ENCODE measurements around the gene FFAR3.

FFAR3 gene

DNA sequence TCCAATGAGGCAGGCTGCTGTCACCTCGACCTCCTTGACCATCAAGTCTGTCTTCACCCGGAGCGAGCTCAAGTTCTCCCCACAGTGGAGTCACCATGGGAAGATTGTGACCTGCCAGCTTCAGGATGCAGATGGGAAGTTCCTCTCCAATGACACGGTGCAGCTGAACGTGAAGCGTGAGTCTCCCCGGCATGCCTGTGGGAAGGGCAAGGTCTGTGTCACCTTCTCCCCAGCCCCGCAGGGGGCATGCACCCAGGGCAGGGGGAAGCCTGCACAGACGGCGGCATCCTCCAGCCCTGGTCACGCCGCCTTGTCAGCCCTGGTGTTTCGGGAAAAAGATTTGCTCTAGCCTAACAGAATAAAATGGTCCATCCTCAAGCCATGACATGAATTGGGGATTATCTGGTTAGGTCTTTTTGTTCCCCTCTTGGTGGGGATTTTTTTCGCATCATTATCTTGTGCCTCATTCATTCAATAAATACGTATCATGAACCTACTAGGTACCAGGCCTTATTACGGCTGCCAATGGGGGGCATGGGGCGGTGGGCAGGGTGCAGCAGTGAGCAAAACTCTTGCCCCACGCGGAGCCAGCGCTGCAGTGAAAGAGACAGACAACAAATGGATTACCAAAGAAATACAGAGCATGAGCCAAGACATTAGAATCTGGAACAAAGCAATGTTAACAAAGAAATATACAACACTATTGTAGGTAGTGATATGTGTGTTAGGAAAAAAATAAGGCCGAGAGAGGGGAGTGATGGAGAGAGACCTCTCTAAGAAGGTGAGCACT lies 21.9 kb upstream of the FFAR3 start (continued):
- TF ChIP-seq, protein P1, sequence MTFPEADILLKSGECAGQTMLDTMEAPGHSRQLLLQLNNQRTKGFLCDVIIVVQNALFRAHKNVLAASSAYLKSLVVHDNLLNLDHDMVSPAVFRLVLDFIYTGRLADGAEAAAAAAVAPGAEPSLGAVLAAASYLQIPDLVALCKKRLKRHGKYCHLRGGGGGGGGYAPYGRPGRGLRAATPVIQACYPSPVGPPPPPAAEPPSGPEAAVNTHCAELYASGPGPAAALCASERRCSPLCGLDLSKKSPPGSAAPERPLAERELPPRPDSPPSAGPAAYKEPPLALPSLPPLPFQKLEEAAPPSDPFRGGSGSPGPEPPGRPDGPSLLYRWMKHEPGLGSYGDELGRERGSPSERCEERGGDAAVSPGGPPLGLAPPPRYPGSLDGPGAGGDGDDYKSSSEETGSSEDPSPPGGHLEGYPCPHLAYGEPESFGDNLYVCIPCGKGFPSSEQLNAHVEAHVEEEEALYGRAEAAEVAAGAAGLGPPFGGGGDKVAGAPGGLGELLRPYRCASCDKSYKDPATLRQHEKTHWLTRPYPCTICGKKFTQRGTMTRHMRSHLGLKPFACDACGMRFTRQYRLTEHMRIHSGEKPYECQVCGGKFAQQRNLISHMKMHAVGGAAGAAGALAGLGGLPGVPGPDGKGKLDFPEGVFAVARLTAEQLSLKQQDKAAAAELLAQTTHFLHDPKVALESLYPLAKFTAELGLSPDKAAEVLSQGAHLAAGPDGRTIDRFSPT (tag by site-specific recombination; IDR thresholded peaks at IDR 0.05) = no peak
- no peak for TF ChIP-seq ZNF114 (tag by site-specific recombination; IDR thresholded peaks at IDR 0.05)

DNA sequence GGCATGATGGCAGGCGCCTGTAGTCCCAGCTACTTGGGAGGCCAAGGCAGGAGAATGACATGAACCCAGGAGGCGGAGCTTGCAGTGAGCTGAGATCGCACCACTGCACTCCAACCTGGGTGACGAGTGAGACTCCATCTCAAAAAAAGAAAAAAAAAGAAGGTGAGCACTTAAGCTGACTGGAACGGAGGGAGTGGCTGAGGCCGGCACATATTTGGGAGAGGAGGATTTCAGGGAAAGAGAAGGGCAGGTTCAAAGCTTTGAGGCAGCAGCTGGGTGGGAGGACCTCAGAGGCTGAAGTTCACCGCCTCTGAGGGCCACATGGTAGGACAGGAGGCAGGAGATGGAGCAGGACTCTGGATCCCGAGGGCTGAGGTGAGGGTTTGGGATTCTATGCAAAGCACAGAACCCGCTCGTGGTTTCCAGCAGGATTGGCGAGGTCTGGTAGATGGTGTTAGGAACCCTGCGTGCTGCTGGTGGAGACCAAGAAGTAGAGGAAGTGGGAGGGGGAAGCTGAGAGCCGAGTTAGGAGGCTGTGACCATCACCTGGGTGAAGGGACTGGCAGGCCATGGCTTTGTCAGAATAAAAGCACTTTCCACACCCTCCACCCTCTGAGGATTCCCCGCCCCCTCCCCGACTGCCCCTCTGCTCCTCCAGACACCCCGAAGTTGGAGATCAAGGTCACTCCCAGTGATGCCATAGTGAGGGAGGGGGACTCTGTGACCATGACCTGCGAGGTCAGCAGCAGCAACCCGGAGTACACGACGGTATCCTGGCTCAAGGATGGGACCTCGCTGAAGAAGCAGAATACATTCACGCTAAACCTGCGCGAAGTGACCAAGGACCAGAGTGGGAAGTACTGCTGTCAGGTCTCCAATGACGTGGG lies 20.9 kb upstream of the FFAR3 start:
- TF ChIP-seq ZNF121 (tag by site-specific recombination; IDR thresholded peaks at IDR 0.05) (no peak), ZNF776 (tag by site-specific recombination; IDR thresholded peaks at IDR 0.05; ENCODE audit: borderline replicate concordance) (no peak), ZNF416 (tag by site-specific recombination; IDR thresholded peaks at IDR 0.05) (no peak), ZNF169 (tag by site-specific recombination; IDR thresholded peaks at IDR 0.05) (no peak), ZNF510 (tag by site-specific recombination; IDR thresholded peaks at IDR 0.05; ENCODE audit: insufficient replicate concordance) (no peak), ZNF2 (tag by site-specific recombination; IDR thresholded peaks at IDR 0.05) (no peak)
- TF ChIP-seq, protein P2, sequence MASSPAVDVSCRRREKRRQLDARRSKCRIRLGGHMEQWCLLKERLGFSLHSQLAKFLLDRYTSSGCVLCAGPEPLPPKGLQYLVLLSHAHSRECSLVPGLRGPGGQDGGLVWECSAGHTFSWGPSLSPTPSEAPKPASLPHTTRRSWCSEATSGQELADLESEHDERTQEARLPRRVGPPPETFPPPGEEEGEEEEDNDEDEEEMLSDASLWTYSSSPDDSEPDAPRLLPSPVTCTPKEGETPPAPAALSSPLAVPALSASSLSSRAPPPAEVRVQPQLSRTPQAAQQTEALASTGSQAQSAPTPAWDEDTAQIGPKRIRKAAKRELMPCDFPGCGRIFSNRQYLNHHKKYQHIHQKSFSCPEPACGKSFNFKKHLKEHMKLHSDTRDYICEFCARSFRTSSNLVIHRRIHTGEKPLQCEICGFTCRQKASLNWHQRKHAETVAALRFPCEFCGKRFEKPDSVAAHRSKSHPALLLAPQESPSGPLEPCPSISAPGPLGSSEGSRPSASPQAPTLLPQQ (tag by site-specific recombination; IDR thresholded peaks at IDR 0.05) = no peak
- TF ChIP-seq, protein P3, sequence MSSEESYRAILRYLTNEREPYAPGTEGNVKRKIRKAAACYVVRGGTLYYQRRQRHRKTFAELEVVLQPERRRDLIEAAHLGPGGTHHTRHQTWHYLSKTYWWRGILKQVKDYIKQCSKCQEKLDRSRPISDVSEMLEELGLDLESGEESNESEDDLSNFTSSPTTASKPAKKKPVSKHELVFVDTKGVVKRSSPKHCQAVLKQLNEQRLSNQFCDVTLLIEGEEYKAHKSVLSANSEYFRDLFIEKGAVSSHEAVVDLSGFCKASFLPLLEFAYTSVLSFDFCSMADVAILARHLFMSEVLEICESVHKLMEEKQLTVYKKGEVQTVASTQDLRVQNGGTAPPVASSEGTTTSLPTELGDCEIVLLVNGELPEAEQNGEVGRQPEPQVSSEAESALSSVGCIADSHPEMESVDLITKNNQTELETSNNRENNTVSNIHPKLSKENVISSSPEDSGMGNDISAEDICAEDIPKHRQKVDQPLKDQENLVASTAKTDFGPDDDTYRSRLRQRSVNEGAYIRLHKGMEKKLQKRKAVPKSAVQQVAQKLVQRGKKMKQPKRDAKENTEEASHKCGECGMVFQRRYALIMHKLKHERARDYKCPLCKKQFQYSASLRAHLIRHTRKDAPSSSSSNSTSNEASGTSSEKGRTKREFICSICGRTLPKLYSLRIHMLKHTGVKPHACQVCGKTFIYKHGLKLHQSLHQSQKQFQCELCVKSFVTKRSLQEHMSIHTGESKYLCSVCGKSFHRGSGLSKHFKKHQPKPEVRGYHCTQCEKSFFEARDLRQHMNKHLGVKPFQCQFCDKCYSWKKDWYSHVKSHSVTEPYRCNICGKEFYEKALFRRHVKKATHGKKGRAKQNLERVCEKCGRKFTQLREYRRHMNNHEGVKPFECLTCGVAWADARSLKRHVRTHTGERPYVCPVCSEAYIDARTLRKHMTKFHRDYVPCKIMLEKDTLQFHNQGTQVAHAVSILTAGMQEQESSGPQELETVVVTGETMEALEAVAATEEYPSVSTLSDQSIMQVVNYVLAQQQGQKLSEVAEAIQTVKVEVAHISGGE (tag by site-specific recombination; conservative IDR thresholded peaks at IDR 0.05; ENCODE audit: low read depth) = no peak
- TF ChIP-seq, protein P4, sequence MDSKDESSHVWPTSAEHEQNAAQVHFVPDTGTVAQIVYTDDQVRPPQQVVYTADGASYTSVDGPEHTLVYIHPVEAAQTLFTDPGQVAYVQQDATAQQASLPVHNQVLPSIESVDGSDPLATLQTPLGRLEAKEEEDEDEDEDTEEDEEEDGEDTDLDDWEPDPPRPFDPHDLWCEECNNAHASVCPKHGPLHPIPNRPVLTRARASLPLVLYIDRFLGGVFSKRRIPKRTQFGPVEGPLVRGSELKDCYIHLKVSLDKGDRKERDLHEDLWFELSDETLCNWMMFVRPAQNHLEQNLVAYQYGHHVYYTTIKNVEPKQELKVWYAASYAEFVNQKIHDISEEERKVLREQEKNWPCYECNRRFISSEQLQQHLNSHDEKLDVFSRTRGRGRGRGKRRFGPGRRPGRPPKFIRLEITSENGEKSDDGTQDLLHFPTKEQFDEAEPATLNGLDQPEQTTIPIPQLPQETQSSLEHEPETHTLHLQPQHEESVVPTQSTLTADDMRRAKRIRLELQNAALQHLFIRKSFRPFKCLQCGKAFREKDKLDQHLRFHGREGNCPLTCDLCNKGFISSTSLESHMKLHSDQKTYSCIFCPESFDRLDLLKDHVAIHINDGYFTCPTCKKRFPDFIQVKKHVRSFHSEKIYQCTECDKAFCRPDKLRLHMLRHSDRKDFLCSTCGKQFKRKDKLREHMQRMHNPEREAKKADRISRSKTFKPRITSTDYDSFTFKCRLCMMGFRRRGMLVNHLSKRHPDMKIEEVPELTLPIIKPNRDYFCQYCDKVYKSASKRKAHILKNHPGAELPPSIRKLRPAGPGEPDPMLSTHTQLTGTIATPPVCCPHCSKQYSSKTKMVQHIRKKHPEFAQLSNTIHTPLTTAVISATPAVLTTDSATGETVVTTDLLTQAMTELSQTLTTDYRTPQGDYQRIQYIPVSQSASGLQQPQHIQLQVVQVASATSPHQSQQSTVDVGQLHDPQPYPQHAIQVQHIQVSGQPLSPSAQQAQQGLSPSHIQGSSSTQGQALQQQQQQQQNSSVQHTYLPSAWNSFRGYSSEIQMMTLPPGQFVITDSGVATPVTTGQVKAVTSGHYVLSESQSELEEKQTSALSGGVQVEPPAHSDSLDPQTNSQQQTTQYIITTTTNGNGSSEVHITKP (tag by site-specific recombination; IDR thresholded peaks at IDR 0.05) = peak; percentile 77
- TF ChIP-seq, protein P5, sequence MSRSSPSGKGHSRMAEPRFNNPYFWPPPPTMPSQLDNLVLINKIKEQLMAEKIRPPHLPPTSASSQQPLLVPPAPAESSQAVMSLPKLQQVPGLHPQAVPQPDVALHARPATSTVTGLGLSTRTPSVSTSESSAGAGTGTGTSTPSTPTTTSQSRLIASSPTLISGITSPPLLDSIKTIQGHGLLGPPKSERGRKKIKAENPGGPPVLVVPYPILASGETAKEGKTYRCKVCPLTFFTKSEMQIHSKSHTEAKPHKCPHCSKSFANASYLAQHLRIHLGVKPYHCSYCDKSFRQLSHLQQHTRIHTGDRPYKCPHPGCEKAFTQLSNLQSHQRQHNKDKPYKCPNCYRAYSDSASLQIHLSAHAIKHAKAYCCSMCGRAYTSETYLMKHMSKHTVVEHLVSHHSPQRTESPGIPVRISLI (tag by site-specific recombination; IDR thresholded peaks at IDR 0.05) = peak; percentile 12; the same call in 1 of the 2 replicates
- ChIA-PET CTCF (interaction anchor here (0.5 to 6.8 kb wide), 5 partner anchors 16 to 364 kb away, joined by 3 to 40 read pairs (median 5); no protein-coding TSS in a partner anchor), POLR2A (no interaction called here)
- no peak overlapping the region for H3K27ac ChIP-seq (ENCODE audit: extremely low read depth, low read depth, low read length)
- no peaks in the 10 kb centered on the region for H3K9me3 ChIP-seq (ENCODE audit: control insufficient read depth, insufficient read depth, low read depth, low read length)
- H3K4me3 ChIP-seq (ENCODE audit: low read depth, low read length) = no peak overlapping the region
- H3K4me1 ChIP-seq (ENCODE audit: control insufficient read depth, insufficient read depth, low read length) = no peaks in the 10 kb centered on the region
- H3K36me3 ChIP-seq (ENCODE audit: control insufficient read depth in 2 of 2, insufficient read depth in 1 of 2, low read length in 2 of 2) = no peaks in the 10 kb centered on the region

Measured in HEK293 (cell line).